Hematopoietic multipotent progenitor cell treated with erythropoietin and hydrocortisone succinate and interleukin-3 and kit ligand, for 15 days (in vitro differentiated cells): ENCODE data around the gene NLGN1.

ENCODE experiments used
- DNase-seq: peaks from one replicate; pipeline ENCODE4 v3.0.0-alpha.2; 2015; ENCODE audit warnings: low spot score

The NLGN1 gene

DNA sequence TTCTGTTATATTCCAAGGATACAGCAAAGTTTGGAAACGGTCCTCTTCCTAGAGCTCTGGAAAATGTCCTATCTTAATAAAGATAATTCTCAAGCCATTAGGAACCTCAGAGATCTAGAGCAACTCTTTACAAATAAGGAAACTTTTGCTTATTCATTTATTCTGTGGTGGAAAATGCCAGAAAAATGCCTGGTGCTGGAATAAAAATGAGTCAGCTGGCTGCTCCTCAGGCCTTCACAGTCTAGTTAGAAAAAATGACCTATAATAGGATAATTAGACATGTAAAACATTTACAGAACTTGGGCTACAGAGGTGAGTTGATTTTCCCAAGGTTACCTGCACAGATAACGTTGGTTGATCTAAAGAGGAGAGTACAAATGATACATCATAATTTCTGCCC lies 372.5 kb downstream of the NLGN1 start:
- no peak for DNase-seq

DNA sequence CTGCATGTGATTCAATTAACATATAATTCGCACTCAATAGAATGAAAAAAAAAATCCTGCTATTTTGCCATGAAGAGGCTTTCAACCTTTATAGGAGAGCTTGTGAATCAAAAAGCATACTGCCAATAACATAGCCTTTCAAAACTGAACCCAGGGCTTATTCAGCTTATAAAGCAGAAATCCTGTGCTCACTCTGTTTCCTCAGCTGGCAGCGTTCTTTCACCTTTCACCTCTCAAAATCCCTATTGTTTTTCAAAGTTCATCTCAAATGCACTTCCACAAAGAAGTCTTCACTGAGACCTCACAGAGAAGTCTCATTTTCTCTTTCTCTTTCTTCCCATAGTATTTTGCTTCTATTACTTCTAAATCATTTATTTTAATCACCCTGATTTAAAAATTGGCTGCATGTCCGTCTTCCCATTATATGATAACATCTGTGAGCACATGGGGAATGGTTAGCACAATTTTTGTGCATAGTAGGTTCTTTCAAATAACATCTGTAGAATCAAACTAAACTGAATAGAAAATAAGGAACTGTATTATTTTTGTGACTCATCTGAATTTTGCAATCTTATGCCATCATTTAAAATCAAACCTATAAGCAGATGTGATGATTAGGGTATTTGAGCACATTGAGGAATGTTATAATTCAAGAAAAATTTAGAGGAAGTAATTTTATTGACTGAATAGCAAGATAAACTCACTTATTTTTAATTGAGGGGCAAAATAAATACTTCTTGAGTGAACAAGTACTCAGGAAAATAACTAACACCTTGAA lies 373.4 kb downstream of the NLGN1 start:
- DNase-seq, result no peak

DNA sequence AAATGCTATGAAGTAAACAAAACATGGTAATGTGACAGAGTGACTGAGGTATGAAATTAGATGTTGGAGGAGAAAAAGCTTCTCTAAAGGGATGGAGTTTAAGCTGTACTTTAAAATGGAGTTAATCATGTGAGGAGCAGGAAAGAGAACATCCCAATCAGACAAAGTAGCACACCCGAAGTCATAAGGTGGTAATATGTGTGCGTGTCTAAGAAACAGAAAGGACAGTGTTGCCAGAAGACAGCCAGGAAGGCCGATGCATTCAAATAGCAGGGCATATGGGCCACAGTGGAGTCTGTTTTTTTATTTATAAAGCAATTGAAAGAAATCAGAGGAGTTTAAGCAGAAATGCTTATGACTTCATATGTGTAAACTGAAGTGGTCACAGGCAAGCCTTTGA lies 376.3 kb downstream of the NLGN1 start:
- DNase-seq, result no peak

DNA sequence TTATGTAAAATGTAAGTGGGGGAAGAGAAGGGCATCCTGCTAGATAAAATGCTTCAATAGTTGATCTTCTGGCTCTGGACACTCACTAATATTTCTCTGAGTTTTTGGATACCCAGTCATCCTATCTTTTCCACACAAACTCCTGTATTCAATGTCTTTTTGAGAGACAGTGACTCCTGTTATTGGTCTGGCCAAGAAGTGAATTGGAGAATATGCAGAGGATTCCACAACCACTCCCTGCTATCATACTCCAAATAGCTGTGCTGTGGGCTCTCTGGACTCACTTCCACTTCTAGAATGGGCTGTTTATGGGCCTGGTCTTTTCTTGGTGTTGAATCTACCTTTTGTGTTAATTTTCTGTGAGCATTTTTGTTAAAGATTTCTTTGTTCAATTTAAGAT lies 376.8 kb downstream of the NLGN1 start:
- no peak for DNase-seq

DNA sequence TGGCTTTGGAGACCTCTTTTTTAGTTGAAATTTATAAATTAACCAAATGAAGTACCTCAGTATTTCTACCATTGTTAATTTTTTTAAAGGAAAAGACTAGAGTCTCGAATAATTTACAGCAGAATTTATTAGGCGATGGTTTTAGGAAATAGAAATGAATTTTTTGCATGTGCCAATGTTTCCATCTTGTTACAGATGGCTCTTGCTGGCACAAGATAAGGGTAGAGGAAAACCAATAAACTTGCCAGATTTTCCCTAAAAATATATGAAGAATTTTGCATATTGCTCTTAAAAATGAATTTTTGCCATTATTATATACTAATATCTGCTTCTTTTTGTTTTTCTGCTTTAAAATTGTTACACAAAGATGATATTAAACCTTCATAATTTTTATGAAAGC lies 380.7 kb downstream of the NLGN1 start:
- no peak for DNase-seq

DNA sequence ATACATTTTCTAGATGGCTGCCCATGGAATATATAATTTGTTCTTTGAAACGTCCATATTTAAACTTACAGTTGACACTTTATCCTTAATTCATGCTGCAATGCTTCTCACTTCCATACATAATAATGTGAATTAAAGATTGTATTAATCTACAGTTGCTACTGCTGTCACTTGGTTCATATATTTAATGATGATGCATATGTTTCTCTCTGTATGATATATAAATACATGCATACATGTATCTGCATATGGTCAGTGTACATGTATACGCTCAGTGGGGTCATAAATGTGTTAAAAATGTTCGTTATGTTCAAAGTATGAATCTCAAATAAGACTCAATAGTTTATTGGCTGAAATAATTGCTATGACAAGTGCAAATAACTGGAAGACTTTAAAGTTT lies 382.5 kb downstream of the NLGN1 start:
- DNase-seq, result no peak

DNA sequence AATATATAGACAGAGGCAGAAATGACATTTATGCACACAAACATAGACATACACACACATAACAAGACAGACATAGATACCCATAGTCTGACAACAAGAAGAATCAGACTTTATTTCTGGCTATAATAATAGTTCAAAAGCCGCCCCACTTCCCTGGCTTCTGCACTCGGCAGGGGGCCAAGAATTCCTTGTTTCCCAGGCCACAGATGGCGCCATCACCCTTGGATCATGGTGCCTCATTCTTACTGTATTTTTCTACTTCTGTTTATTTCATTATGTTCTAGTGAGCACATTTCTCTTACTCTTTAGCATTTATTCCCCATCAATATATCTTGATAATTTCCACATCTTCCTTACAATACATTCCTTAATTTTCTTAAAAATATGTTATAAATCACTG lies 387.5 kb downstream of the NLGN1 start:
- DNase-seq, result no peak

DNA sequence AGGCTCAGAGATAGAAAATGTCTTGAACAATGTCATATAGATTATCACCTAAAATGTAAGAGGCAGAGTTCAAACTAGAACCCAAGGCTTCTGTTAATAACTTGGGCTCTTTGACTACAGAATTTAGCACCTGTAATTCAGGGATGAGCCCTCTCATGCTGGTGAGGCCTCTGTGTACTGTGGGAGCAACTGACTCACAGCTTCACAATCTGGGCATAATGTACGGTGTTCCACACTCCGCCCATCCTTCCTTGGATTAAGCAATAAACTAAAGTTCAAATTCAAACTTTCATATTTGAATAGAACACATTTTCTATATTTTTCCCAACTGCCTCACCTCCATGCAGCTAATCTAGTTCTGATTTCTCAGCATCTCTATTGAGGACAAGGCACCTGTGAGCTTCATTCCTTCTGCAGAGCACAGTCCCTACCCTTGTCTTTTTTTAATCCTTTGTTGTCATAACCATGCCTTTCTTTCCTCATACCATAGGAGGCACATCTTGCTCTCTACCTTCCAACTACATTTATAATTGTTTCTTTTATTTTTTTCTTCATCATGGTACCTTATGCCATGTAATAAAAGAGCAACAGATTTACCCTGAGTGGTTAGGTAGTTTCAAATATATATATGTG lies 392.1 kb downstream of the NLGN1 start:
- no peak for DNase-seq

DNA sequence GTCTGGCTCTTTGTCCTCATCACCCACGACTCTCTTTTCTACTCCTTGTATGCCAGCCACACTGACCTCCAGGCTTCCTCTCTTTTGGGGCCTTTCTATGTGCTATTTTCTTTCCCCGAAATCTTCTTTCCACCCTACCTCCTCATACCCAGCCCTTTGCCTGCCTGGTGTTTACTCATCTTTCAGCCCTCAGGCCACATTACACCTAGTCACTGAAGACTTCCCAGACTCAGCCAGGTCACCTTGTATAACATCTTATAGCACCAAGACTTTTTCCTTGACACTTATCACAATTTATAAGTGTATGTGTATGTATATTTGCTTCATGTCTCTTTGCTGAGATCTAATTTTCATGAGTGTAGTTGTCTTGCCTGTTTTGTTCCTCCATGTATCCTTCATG lies 396.4 kb downstream of the NLGN1 start:
- DNase-seq, result no peak

DNA sequence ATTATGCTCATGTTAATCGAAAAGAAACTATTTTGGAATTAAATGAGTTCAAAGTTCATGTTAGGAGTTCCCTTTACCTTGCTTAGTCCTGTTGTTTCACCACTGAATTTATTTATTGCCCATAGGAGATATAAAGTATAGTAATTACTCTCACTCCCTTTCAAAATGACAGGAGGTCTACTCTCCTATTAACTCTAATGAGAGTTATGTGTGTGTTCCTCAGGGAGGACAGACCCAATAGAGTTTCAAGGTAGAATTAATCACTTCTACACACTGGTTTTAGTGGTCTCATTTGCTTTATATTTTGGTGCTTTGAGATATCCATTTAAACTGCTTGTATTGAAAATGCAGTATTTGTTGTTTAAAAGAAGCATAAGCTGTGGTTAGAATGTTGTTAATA lies 398.9 kb downstream of the NLGN1 start:
- no peak for DNase-seq

DNA sequence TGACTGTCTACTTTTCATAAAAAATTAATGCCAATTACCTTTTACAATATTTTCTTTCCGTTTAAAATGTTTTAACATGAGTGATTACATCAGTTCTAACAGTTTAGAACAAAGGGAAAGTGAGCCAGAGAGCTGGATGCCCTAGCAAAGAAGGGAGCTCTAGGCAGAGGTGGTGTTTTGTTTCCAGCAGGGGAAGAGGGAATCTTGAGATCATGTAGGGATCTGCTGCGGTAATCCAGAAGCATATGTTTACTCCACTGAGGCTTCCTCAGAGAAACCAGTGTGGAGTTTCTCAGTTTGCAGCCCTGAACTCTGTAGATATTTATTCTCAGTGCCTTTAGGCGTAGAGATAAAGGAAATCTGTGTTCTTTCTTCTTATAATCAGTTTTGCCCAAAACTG lies 399.3 kb downstream of the NLGN1 start:
- no peak for DNase-seq

DNA sequence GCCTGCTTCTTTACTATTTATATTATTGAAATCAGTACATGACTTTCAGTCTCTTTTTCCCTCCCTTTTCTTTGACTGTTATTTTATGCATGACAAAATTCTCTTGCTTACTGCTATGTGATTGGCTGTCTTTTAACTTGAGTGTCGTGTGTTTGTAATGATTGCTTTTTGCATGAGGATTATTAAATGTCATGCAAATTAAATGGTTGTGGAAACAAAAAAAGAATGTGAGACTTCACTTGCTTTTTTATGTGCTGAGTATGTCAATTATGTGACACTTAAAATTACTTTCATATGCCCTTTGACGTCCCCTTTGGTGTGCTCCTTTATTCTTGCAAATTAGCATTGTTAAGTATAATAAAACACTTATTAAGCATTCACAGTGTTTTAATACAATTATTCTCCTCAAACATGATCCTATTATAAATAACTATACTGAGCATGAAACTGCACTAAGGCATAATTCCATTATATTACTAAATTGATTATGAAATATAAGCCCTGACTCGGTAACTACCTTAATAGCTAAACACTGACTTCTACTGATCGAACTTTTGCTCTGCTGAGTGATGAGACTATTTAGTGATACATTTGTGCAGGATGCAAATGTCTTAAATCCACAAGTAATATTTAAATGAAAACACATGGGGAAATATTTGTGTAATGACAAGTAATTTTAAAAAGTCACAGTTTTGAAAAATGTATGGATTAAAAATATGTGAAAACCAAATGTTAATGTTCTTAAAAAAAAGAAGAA lies 401.7 kb downstream of the NLGN1 start:
- DNase-seq, result no peak

DNA sequence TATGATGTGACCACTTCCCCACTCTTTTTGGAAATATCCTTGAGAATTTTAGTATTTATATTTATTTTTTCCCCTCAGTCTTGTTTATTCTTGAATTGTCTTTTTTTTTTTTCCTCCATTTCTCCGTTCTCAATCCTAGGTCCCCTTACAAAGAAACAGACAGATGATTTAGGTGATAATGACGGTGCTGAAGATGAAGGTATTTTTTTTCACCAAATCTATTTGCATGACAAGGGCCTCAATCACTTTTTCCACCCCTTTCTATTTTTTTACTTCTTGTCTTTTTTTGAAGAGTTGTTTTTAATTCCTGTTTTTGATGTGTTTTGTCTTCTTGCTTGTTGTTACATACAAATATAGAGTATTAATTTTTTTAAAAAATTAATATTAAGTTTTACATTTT lies 402.6 kb downstream of the NLGN1 start:
- DNase-seq, result no peak

DNA sequence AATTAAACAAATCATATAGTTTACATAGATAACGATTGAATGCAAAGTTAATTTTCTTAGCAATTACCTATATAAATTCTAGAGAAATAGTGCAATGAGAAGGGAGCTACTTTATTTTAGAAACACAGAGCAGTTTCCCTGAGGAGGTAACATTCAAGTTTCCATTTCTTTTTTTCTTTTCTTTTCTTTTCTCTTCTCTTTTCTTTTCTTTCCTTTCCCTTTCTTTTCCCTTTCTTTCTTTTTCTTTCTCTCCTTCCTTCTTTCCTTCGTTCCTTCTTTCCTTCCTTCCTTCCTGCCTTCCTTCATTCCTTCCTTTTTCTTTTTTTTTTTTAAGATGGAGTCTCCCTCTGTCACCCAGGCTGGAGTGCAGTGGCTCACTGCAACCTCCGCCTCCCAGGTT lies 417.3 kb downstream of the NLGN1 start:
- DNase-seq, result no peak

DNA sequence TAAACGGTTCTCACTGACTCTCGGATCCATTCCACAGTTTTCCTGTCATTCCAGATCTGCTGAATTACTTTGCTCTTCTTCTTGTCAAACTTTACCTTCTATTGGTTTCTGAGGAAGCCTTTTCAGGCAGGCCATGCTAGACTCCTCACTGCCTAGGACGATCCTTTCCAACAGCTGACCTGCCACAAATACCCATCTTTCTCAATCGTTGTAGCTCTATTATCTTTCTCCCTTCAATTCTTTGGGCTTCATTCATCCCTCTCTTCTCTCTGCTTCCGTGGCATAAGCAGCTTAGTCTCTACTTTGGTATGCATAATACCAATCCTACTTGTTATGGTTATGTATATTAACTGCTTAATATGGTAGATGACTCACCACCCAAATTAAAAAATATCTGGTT lies 421.8 kb downstream of the NLGN1 start:
- DNase-seq, result no peak

DNA sequence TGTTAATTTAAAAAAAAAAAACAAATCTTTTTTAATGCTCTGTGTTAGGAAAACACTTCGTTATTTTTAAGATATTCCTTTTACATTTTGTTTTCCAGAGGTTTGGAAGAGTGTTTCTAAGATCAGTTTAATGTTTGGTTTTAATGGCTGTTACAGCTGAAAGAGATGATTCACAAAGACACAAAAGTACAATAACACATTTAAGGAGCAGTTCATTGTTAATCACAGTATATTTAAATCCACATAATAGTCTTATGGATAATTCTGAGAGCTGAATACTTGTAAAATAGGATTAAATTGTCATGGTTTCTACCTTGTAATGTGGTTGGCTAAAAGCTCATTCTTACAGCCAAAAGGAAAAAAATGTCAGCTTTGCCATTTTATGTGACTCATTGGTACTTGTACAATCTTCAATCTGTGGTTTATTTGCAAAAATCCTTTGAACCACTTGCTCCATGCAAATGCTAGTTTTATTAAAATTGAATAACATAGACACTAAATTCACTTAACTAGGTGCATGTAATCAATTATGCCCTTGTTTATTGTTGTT lies 426.4 kb downstream of the NLGN1 start:
- DNase-seq, result no peak

DNA sequence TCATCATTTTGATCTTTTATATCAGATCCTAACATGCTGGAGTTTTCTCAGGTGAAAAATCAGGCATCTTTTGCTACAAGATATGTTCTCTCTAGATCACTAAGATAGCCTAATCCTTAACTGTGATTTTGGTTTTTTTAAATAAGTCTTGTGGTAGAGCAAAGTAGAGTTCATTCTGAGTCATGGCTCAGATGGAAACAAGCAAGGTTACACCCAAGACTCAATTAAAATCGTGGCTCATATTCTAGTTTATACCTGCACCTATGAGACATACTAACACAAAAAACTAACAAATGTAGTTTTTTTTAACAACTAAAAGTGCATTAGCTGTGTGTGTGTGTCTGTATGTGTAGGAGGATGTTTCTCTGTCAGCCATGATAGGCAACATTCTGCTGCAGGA lies 428.2 kb downstream of the NLGN1 start:
- DNase-seq, result no peak

DNA sequence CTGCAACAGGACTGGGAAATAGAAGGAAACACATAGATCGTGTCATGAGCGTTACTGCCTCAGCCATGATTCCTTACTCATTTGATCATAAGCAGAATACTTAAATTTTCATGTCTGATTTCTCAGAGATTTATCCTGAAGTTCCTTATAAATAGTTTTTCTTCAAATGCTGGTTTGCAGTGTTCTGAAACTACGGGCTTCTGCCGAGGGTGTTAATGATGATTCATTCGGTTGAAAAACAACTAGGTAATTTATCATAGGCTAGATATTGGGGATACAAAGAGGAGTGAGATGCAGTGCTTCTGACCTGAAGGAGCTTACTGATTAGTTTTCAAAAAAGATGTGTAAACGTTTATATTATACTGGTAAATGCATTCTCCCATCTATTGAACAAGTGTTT lies 428.9 kb downstream of the NLGN1 start:
- DNase-seq, result no peak

DNA sequence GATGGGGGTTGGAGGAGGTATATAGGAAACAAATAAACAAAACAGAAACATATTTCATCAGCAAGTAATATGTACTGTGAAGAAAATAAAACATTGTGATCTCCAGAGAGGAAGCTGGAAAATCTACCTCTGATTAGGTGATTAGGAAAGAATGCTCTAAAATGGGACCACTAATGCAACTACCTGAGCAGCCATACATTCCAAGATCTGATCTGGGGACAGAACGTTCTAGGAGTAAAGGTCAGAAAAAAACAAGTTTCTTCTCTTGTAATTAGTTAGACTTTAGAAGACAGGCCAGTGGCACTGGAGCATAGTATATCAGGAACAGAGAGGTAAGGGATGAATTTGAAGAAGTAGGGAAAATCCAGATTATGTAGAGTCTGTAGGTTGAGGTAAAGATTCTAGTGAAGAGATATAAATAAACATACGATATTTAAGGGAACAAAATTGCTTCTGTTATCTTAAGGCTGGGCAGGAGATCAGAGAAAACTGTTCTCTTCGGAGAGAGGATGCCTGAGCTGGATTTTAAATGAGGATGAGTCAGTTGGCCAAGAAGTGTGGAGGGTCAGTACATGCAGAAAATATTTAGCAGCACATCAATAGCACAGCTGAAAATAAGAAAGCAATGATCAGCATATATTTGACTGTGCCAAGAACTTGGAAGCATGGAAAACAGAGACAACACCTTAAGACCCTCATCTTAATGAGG lies 429.5 kb downstream of the NLGN1 start:
- DNase-seq, result no peak

DNA sequence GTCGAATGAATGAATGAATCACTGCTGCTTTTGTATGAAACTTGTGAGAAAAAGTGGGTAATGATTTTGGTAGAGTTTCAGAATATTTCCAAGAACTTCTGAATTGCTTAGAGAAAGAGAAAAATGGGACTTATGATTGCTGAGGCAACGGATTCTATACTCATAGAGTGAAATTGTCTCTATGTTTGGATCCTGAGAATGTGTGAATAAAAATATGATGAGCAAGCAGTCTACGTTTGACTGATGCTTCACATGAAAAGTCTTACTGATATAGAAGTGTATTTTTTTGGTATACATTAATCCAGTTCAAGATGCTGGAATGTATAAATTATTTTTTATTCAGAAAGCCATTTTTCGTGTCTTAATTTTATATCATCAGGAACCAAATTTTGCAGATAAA lies 441.1 kb downstream of the NLGN1 start:
- no peak for DNase-seq

DNA sequence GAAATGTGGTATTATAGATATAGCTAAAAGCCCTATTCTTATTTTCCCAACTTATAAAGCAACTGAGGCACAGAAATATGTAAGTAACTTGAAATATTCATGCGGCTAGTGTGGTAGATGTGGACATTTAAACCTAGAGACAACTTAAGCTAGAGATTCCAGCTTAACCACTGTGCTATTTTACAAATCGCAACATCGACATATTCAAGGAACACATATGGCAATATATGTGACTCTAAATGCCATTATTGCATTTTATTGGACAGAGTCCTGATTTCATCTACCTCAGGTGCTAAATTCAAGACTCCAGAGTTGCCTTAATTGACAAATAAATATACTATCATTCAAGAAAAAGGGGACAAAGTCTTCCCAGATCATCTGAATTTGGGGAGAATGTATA lies 442.3 kb downstream of the NLGN1 start:
- no peak for DNase-seq

DNA sequence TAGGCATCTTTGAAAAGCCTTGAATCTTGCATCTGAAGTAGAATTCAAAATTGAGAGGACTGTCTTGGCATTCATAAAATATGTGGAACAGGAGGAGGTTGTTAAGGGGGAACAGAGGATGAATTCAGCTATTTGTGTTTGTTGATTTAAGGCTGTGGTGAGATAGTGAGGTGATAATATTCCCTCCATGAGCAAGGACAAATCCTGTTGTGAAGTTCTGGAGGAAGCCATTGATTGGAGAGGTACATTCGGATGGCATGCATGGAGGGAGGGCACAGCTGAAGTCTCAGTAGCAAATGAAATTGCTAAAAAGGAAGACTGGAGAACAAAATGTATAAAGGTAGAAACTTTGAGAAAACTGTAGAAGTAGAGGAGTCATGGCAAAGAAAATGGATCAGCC lies 443.8 kb downstream of the NLGN1 start:
- DNase-seq, result no peak
